ENCODE results near the gene ABTB1.

Gene ABTB1

GRCh38 chr3:127672429-127673190 lies at the start of gene ABTB1:
Gene ABTB1 (plus strand): TSS chr3:127672952. CDS start chr3:127673026, 74 bp downstream.
- peak; percentile 69 for DNase-seq
- in situ Hi-C loops (cut with HindIII; ENCODE audit: low pct_ligation_motif_present, low pct_unique_long_range_greater_than_20kb, low sequenced_read_pairs), result loop anchor here (25.0 kb wide), 1 partner anchor 290 kb away; no protein-coding TSS in a partner anchor

DNA sequence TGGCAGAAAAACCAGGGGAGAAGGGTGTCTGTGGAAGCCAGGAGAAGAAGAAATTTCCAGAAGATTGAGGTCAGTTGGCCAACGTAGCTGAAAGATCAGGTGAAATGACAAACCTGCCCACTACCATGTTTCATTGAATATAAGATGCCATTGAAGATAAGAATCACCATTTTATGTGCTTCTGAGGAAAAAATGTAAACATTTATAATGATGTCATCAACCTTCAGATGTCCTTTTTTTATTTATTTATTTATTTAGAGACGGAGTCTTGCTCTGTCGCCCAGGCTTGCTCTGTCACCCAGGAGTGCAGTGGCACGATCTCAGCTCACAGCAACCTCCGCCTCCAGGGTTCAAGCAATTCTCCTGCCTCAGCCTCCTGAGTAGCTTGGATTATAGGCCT lies 48.7 kb upstream of the ABTB1 start:
- in situ Hi-C loops (cut with HindIII; ENCODE audit: low pct_ligation_motif_present, low pct_unique_long_range_greater_than_20kb, low sequenced_read_pairs), result no loop called here
- no peak for DNase-seq

DNA sequence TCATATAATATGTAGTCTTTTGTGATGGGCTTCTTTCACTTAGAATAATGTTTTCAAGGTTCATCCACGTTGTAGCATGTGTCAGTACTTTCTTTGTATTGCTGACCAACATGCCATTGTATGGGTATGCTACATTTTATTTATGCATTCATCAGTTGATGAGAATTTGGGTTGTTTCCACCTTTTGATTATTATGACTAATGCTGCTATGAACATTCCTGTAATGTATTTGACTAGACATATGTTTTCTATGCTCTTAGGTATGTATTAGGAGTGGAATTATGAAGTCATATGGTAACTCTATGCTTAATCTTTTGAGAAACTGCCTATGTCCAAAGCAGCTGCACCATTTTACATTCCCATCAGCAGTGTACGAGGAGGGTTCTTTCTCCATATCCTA lies 46.9 kb upstream of the ABTB1 start:
- DNase-seq, result no peak
- in situ Hi-C loops (cut with HindIII; ENCODE audit: low pct_ligation_motif_present, low pct_unique_long_range_greater_than_20kb, low sequenced_read_pairs), result no loop called here

DNA sequence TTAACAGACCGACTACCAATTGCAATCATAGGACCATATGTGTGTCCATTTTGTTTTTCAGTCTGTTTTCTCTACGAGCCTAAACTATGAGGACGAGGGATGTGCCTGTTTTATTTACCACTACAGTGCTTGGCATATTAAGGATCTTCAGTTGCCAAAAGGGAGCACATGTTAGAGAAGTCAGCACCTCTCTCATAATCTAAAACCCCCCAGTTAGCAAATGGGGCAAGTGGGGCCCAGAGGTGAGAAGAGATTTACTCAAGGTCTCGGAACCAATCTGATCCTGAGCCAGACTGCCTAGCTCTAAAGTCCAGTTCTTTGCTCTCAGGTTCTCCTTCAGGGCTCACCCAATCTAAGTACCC lies 44.3 kb upstream of the ABTB1 start:
- in situ Hi-C loops (cut with HindIII; ENCODE audit: low pct_ligation_motif_present, low pct_unique_long_range_greater_than_20kb, low sequenced_read_pairs), result no loop called here
- no peak for DNase-seq

DNA sequence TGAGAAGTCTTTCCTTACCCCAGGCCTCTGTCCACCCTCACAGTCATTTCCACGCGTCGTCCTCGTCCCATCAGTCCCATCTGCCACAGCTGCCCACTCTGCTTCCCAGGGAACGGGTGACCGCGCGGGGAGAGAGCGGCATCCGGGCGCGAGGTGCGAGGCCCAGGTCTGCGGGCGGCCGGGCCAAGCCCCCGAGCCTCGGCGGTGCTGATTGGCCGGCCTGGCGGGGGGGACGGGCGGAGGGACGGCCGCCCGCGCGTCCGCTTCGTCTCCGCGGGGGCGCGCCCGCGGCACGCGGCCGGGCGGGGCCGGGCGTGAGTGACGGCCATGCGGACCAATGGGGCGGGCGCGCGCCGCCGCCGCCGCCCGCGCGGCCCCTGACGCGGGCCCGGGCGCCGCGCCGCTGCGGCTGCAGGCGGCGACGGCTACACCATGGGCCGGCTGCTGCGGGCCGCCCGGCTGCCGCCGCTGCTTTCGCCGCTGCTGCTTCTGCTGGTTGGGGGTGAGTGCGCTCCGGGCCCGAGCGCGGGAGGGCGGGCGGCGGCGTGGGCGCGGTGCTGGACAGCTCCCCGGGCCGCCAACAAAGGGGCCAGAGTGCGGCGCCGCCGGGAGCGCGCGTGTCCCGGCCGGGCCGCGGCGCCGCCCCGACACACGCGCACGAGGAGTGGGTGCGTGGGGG lies 43.8 kb upstream of the ABTB1 start, which contains the start of gene PODXL2:
PODXL2 (plus strand) TSS at position 398 of the 679 bp plus-strand sequence; CDS start at position 433, 35 bp downstream.
- in situ Hi-C loops (cut with HindIII; ENCODE audit: low pct_ligation_motif_present, low pct_unique_long_range_greater_than_20kb, low sequenced_read_pairs), result no loop called here
- DNase-seq, result peak; percentile 47

DNA sequence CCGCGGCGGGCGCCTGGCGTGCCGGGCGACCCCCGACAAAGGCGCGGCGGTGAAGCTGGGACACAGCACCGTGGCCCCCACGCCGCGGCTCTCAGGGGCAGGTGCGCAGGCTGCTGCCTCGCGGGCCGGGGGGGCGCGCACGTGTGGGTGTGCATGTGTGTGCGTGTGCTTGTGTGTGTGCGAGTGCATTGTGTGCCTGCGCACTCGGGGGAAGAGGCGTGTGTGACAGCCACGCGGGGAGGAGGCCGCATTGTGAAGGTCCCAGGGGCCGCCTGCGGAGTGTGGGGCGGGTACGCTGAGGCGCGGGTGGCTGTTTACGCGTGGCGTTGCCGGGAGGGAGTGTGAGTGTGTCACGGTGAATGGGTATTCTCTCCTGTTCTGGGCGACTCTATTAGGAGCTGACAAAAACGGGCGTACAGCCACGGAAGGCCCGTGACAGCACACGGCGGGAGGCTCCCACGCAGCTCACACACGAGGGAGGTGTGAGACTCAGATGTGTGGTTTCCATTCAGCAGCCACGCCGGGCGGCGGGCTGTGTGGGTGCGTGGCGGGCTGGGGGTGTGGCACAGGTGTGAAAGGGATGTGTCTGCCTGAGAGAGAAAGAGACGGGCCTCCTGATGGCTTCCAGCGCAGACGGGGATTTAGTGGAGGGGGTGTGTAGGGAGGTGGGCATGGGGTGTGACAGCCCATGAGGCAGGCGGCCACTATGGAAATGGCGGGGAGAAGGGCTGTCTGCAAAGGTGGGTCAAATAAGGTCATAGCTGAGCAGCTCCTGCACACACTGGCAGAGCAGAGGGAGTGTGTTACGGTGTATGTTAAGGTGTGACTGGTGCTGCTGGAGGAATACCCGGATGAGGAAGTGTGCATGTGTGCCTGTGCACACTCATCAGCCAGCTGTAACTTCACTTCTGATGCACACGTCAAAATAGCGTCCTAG lies 43.0 kb upstream of the ABTB1 start:
- no peak for DNase-seq
- in situ Hi-C loops (cut with HindIII; ENCODE audit: low pct_ligation_motif_present, low pct_unique_long_range_greater_than_20kb, low sequenced_read_pairs), result no loop called here

DNA sequence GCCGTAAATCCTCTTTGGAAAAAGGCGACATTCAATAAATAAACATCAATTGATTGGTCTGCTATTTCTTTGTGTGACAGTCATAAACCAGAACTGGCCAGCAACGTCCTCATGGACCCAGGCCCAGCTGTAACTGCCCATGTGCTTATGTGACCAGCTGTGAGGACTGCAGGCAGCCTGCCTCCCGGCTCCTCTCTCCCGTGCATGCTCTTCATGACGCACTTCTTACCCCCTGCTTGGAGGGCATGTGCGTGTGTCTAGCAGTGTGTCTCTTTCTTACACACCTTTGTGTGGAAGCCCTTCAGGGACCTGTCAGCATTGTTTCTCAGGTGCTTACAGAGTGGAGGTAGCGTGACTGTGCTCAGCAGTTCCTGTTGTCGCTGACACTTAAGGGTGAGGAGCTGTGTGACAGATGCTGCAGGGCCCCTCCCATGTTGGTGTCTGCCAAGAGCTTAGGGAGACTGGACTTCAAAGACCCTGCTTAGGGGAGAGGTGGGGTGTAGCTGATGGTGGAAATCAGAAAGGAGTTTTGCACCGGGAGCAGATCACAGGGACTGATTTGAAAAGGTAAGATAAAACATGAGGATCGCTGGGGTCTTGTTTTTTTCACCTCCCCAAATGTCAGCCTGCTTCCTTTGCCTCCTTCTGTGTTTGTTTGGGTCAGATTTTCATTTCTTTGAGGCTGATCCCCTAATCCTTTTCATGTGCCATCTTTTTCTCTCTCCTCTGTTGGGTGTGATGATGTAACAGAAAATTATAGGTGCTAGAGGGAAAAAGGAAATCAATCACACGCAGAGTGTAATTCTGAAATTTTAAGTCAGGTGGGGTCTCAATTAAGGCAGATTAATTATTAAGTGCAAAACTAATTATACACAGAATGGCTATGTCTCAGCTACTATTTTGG lies 41.7 kb upstream of the ABTB1 start:
- in situ Hi-C loops (cut with HindIII; ENCODE audit: low pct_ligation_motif_present, low pct_unique_long_range_greater_than_20kb, low sequenced_read_pairs), result no loop called here
- no peak for DNase-seq

- in situ Hi-C loops (cut with HindIII; ENCODE audit: low pct_ligation_motif_present, low pct_unique_long_range_greater_than_20kb, low sequenced_read_pairs), result no loop called here
- DNase-seq, result no peak
These were observed 40.5 kb upstream of the ABTB1 start for GRCh38 chr3:127632035-127632820.

DNA sequence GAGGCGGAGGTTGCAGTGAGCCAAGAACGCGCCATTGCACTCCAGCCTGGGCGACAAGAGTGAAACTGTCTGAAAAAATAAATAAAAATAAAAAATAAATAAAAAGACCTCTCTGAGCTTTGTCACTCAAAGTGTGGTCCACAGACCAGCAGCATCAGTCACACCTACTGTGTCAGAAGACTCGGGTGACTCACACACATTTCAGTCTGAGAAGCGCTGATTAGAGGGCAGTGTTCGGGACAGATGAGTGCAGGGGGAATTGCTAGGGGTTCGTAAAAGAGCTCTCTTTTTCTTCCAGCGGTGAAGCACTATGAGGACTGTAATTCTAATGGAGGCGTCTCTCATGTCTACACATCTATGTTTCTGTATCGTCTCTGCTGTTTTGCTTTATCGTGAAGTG lies 38.1 kb upstream of the ABTB1 start:
- no peak for DNase-seq
- in situ Hi-C loops (cut with HindIII; ENCODE audit: low pct_ligation_motif_present, low pct_unique_long_range_greater_than_20kb, low sequenced_read_pairs), result no loop called here

DNA sequence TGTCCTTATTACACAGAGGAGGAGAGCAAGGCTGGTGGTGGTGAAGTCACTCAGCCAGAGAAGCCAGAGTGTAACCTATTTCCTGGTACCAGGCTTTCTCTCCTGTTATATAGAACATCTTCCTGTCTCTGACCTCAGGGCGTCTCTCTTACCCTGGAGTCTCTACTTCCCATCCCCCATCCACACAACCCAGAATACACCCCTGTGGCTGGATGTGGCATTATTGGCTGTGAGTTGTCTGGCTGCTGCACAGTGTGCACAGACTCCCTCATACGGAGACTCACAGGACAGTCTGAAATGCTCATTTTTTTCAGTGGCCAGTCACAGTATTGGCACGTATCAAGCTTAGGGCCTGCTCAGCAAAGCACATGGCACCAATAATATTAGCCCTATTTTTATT lies 35.2 kb upstream of the ABTB1 start:
- in situ Hi-C loops (cut with HindIII; ENCODE audit: low pct_ligation_motif_present, low pct_unique_long_range_greater_than_20kb, low sequenced_read_pairs), result no loop called here
- no peak for DNase-seq

DNA sequence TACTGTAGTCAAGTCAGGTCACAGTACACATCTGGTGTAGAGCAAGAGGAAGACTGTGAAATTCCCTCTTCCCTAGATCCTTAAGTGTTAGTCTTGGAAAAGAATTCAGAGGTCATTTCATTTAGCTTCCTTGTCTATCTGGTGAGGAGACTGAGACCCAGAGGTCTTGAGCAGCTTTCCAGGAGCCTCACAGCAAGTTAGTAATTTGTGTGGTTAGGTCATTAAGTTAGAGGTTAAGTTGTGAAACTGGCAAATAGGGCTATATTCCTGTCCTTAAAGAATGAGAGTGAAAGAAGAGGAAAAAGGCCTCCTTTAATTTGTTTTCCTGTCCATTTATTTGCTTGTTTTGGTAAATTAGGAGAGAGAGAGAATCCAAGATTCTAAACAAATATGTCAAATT lies 34.8 kb upstream of the ABTB1 start:
- no peak for DNase-seq
- in situ Hi-C loops (cut with HindIII; ENCODE audit: low pct_ligation_motif_present, low pct_unique_long_range_greater_than_20kb, low sequenced_read_pairs), result no loop called here

- no peak for DNase-seq
- in situ Hi-C loops (cut with HindIII; ENCODE audit: low pct_ligation_motif_present, low pct_unique_long_range_greater_than_20kb, low sequenced_read_pairs), result no loop called here
These were observed 33.3 kb upstream of the ABTB1 start for GRCh38 chr3:127639173-127640041.

GRCh38 chr3:127640042-127640355 lies 32.8 kb upstream of the ABTB1 start:
- no peak for DNase-seq
- in situ Hi-C loops (cut with HindIII; ENCODE audit: low pct_ligation_motif_present, low pct_unique_long_range_greater_than_20kb, low sequenced_read_pairs), result no loop called here

DNA sequence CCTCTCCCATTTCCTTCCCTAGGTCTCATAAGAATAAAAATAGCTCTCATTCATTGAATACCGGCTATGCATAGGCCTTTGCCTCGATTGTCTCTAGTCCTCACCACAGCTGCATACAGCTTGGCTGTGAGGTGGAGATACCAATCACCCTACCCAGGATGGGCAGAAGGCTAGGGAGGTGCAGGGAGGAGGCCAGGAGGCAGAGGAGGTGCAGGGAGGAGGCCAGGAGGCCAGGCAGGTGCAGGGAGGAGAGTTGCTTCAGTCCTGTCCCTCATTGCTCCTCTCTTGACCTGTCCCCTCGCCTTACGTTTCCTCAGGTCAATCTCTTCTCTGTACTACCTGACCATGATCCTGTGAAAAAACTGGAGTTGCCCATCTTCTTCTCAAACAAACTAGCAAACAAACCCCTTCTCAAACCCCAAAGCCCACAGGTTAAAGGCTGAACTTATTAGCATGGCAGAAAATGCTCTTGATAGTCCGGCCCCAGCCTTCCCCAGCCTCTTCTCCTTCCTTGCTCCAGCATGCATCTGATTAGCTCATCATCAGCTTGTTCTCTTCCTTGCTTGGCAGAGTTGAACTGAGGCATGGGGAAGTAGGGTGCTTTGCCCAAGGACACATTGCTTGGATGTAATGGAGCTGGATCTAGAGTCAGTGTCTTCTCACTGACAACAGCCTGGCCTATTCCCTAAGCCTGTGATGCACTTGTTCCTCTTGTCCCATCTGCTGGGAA lies 27.9 kb upstream of the ABTB1 start:
- no peak for DNase-seq
- in situ Hi-C loops (cut with HindIII; ENCODE audit: low pct_ligation_motif_present, low pct_unique_long_range_greater_than_20kb, low sequenced_read_pairs), result no loop called here

DNA sequence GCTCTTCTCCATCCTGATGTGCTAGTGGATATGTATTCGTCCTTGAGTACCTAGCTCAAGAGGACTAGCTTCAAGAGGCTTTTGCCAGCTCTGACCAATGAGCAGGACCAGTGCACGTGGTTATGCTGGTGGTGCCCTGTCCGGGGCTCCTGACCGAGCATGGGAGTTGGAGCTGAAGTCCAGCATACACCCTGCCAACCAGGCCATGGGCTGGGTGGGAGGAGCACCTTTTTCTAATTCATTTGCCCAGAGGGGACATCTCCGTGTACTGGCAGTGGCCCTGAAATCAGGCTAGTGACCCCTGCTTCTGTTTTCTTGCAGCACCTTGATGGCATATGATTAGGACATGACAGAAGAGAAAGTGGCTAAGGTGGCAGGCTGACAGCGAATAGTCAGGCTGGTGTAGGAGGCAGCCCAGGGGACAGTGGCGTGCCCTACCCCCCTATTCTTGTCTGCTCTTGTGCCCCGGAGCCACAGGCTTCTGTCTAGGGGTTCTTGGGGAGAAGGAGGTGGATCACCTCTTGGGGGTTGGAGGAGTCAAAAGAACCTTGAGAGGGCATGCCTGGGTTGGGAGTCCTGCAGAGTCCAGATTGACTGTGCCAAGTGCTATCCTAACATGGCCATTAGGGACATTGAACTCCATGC lies 27.3 kb upstream of the ABTB1 start:
- in situ Hi-C loops (cut with HindIII; ENCODE audit: low pct_ligation_motif_present, low pct_unique_long_range_greater_than_20kb, low sequenced_read_pairs), result no loop called here
- no peak for DNase-seq
